Upper lobe of left lung (tissue), 4 donors: ENCODE measurements around the gene HERC3.

Experiments used
- CTCF ChIP-seq, 6 experiments: fragments of 450-650 bp in 4 of 6; fragments of 200-600 bp in 2 of 6; sonication (generic) in 2 of 6; IDR thresholded peaks; one replicate each; pipeline ENCODE4 v1.5.1; 2016 to 2019; ENCODE audit warnings: antibody characterized with exemption in 6 of 6
- EP300 ChIP-seq, 4 donors: sonication (generic); formaldehyde crosslinking; IDR thresholded peaks; one replicate each; pipeline ENCODE4 v1.5.1; 2017; ENCODE audit warnings: antibody characterized with exemption in 4 of 4, control low read depth in 2 of 4
- POLR2A ChIP-seq, 4 donors: fragments of 450-650 bp; IDR thresholded peaks; one replicate each; pipeline ENCODE4 v1.5.1; 2016 to 2017; ENCODE audit warnings: antibody characterized with exemption in 4 of 4, mild to moderate bottlenecking in 2 of 4
- POLR2AphosphoS5 ChIP-seq, 2 donors: sonication (generic); formaldehyde crosslinking; IDR thresholded peaks; one replicate each; pipeline ENCODE4 v1.5.1; 2017; ENCODE audit warnings: antibody characterized with exemption in 2 of 2

- TF ChIP-seq CTCF (IDR thresholded peaks at IDR 0.05) (no peak), POLR2AphosphoS5 (IDR thresholded peaks at IDR 0.05) (no peak), POLR2A (IDR thresholded peaks at IDR 0.05) (no peak), EP300 (IDR thresholded peaks at IDR 0.05) (no peak)
Observed at GRCh38 chr4:88614058-88614457, 21.8 kb downstream of the HERC3 start.
